Type B pancreatic cell (in vitro differentiated cells): ENCODE measurements around the gene KCNS3. TPM values are rescaled to one million over a fixed set of nuclear protein-coding genes. Genes with fewer than 3 reads are reported as not detected.

ENCODE experiments used
- DNase-seq: peaks from one replicate; pipeline ENCODE4 v3.0.0; 2021; ENCODE audit warnings: mixed read lengths; ENCODE audit not compliant: unreplicated experiment; ENCODE audit errors: extremely low spot score
- H3K27ac Mint-ChIP-seq: 2 replicates; pipeline ENCODE4 v1.8.0; 2021; ENCODE audit warnings: mild to moderate bottlenecking, mixed read lengths
- H3K27me3 Mint-ChIP-seq: 2 replicates; pipeline ENCODE4 v1.8.0; 2021; ENCODE audit warnings: mixed read lengths
- H3K36me3 Mint-ChIP-seq: 2 replicates; pipeline ENCODE4 v1.8.0; 2021; ENCODE audit warnings: mixed read lengths
- H3K4me1 Mint-ChIP-seq: one replicate; pipeline ENCODE4 v1.8.0; 2021; ENCODE audit warnings: mixed read lengths; ENCODE audit not compliant: unreplicated experiment
- H3K4me3 Mint-ChIP-seq: 2 replicates; pipeline ENCODE4 v1.8.0; 2021; ENCODE audit warnings: mild to moderate bottlenecking, mixed read lengths
- H3K9me3 Mint-ChIP-seq: 2 replicates; pipeline ENCODE4 v1.8.0; 2021; ENCODE audit warnings: mixed read lengths
- total RNA-seq: library from RNA; stranded (reverse); gene quantifications from 2 replicates; pipeline ENCODE4 v1.2.1, GENCODE V29; 2021; ENCODE audit warnings: low replicate concordance
- TF ChIP-seq, protein P1 (sequence below): fragments of 200-600 bp; sonication (generic); conservative IDR thresholded peaks from 2 replicates; pipeline ENCODE4 v1.5.0; 2021; ENCODE audit warnings: antibody characterized with exemption, mild to moderate bottlenecking

KCNS3 gene
- total RNA-seq, 1 donor from 2014 or later = 5.3 TPM

DNA sequence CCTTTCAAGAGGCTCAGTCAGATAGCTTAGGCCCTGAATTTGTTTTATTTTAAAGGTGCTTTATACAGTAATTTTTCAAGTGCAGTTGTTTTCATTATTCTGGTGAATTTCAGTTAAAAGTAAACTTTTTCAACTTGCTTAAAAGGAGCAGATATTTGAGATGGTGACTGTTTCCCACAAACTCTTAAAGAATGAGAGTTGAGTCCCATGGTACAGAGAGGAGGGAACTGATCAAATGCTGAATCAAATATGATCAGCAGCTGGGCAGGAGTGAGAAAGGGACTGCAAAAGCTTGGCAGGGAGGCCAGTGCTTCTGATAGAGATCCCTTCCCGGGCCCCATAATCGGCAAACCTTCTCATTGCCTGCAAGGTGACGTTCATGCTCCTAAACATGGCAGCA lies 91.2 kb downstream of the KCNS3 start:
- no peak for DNase-seq
- no peak overlapping the region for H3K4me3 Mint-ChIP-seq
- H3K27ac Mint-ChIP-seq = no peak overlapping the region
- no peaks in the 10 kb centered on the region for H3K9me3 Mint-ChIP-seq
- no peaks in the 10 kb centered on the region for H3K36me3 Mint-ChIP-seq
- peaks cover 7% of the 10 kb centered on the region for H3K27me3 Mint-ChIP-seq
- no peaks in the 10 kb centered on the region for H3K4me1 Mint-ChIP-seq
- TF ChIP-seq, protein P1, sequence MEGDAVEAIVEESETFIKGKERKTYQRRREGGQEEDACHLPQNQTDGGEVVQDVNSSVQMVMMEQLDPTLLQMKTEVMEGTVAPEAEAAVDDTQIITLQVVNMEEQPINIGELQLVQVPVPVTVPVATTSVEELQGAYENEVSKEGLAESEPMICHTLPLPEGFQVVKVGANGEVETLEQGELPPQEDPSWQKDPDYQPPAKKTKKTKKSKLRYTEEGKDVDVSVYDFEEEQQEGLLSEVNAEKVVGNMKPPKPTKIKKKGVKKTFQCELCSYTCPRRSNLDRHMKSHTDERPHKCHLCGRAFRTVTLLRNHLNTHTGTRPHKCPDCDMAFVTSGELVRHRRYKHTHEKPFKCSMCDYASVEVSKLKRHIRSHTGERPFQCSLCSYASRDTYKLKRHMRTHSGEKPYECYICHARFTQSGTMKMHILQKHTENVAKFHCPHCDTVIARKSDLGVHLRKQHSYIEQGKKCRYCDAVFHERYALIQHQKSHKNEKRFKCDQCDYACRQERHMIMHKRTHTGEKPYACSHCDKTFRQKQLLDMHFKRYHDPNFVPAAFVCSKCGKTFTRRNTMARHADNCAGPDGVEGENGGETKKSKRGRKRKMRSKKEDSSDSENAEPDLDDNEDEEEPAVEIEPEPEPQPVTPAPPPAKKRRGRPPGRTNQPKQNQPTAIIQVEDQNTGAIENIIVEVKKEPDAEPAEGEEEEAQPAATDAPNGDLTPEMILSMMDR = no peak

DNA sequence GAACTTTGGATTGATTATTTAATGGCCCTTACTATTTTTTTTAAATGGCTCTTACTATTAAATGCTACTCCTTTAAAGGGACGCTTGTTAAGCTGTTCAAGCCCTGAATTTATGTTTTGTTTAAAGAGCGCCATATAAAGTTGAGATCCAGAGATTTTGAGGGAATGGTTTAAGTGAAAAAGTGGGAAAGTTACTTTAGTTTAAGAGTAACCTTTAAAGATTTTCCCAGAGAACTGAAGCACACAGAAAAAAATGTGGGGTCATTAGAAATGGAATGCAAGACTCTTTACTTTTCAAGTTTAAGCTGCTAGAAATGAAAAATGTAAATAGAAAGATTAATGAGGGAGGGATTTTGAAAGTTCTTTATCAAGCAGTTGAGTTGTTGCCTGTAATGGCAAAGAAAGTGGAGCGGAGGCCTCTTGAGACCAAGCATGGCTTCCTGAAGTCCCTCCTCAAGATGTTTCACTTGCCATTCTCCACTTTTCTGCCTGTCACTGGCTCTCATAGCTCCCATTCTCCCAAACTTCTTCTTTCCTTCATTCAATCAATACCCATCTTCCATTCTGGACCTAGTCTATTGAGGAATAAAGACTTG lies 93.2 kb downstream of the KCNS3 start:
- Mint-ChIP-seq H3K4me1 (no peaks in the 10 kb centered on the region), H3K9me3 (no peaks in the 10 kb centered on the region), H3K27ac (no peak overlapping the region), H3K4me3 (no peak overlapping the region), H3K36me3 (no peaks in the 10 kb centered on the region), H3K27me3 (peaks cover 7% of the 10 kb centered on the region)
- DNase-seq = no peak
- TF ChIP-seq, protein P1 = no peak

DNA sequence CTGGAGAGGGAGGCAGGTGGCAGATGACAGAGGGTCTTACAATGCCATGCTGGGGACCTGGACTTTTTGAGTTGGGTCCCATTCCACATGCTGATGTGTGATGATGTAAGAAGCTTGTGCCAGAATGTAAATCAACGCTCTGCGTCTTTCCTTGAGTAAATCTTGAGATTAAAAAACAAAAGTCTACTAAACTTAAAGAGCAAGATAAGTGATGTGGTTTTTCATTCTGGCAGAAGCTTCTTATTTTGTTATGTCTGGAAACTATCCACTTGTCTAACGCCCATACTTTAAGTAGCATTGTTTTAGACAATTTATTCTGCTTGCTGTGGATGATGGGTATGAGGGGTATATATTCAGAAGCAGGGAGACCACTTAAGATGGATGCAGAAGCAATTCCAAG lies 94.5 kb downstream of the KCNS3 start:
- Mint-ChIP-seq H3K9me3 (no peaks in the 10 kb centered on the region), H3K27ac (no peak overlapping the region), H3K4me3 (no peak overlapping the region), H3K27me3 (peaks cover 7% of the 10 kb centered on the region), H3K4me1 (peaks cover 5% of the 10 kb centered on the region), H3K36me3 (no peaks in the 10 kb centered on the region)
- no peak for DNase-seq
- TF ChIP-seq, protein P1 = no peak

DNA sequence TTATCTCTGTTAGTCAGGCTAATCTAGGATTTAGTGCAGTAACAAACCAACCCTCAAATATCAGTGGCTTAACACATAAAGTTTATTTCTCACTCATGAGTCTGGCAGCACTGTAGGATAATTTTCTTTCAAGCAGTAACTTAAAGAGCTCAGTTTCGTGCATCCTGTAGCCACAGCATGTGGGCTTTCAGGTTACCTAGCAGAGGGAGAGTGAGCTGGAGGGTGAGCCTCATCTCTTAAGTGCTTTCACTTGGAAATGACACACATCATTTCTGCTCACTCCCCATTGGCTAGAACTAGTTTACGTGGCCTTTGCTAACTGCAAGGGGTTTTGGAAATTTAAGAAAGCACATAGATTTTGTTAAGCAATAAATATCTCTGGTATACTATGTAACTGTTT lies 96.9 kb downstream of the KCNS3 start:
- Mint-ChIP-seq H3K27ac (no peak overlapping the region), H3K9me3 (no peaks in the 10 kb centered on the region), H3K4me1 (peaks cover 5% of the 10 kb centered on the region), H3K27me3 (peaks cover 7% of the 10 kb centered on the region), H3K36me3 (no peaks in the 10 kb centered on the region), H3K4me3 (no peak overlapping the region)
- DNase-seq = no peak
- TF ChIP-seq, protein P1 = no peak

DNA sequence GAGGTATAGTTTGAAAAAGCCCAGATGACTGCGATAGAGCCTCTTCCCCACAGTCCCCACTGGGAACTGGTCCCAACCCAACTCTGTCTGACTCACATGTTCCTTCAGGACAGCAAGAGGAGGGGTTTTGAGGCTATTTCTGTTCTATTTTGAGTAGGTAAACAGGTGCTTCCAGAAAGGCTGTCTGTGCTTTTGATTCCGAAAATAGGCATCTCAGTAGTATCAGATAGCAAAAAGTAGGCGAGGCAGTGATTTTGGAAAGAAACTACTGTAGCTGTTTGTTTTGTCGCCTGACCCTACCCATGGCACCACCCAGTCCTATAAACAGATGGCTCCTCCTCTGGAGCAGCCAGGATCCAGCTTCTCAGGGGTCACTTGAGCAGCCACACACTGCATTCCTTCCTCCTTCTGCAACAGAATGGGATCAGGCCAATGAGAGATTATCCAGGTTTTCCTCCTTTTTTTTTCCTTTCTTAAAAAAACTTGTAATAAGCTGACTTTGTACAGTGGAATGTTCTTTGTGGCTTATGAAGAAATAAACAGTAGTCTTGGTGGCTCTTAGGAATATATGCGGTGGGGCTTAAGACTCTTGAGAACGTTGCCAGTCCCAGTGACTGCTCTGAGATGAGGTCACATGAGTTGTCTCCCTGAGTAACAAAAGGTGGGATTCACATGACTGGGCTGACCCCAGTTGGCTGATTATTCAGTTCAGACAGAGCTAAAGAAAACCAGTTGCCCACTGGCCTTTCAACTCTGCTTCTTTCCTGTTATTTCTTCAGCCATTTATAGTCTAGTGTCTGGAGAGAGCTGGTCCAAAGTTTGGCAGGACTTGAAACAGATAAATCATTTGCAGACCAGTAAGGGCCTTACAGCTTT lies 98.6 kb downstream of the KCNS3 start:
- peaks cover 5% of the 10 kb centered on the region for H3K4me1 Mint-ChIP-seq
- TF ChIP-seq, protein P1 = no peak
- H3K27ac Mint-ChIP-seq = no peak overlapping the region
- no peak for DNase-seq
- H3K27me3 Mint-ChIP-seq = peaks cover 7% of the 10 kb centered on the region
- no peak overlapping the region for H3K4me3 Mint-ChIP-seq
- H3K36me3 Mint-ChIP-seq = no peaks in the 10 kb centered on the region
- no peaks in the 10 kb centered on the region for H3K9me3 Mint-ChIP-seq
